ENCODE data around the gene TALDO1. TPM values are rescaled to one million over a fixed set of nuclear protein-coding genes. Genes with fewer than 3 reads are reported as not detected.

Gene TALDO1
- total and polyA plus RNA-seq, 10 of the 15 experiments (the other 5 are each of a cell fraction or from before 2014, with no cell fraction given): 121 to 302 (median 182) TPM

DNA sequence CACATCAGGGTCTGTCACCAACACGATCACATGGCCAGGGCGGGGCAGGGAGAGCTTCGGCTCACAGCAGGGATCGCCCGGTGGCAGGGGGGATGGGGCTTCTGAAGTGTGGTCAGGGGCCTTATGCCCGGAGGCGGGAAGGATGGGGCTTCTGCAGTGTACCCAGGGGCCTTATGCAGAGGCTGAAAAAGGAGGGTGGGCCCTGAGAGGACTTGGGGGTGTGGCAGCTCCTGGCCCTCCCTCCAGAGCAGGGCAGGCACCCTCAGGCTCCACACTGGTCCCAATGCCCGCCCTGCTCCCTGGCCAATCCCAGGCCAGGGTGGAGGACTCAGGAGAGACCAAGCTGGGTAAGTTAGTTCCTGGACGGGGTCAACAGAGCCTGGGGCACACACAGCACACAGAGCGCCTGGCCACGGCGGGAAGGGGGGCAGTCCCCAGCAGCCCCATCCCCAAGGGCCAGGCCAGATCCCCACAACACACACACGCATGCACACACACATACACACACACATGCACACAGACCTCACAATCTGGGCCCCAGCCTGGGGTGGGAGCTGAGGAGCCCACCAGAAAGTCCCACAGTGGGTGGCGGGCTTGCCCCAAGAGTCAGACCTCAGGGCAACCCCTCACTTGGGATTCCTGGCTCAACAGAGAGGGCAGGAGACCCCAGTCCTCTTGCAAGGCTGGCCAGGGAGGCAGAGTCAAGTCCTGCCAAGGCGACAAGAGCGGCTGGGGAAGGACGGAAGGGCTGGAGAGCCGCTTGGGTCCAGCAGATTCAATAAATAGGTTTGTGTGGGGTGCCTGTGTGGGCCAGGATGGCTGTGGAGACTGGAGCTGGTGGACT, 43.7 kb downstream of the TALDO1 start:
- POLR2A ChIA-PET: interaction anchor here (0.9 kb wide), 1 partner anchor 103 kb away, joined by 3 read pairs; no protein-coding TSS in a partner anchor
- Histone ChIP-seq H3K4me1 (ENCODE audit: control insufficient read depth, insufficient read depth, low read length) (peaks cover 14% of the 10 kb centered on the region), H4K20me1 (ENCODE audit: control insufficient read depth, insufficient read depth) (no peaks in the 10 kb centered on the region), H2AFZ (ENCODE audit: control insufficient read depth, low read depth, low read length) (no peak overlapping the region), H3K27me3 (replicated peaks in 1 of 2; ENCODE audit: control insufficient read depth in 2 of 2, insufficient read depth in 2 of 2, low read length in 1 of 2) (no peaks in the 10 kb centered on the region), H3K36me3 (ENCODE audit: control insufficient read depth in 2 of 2, insufficient read depth in 2 of 2, low read length in 1 of 2) (peaks cover 0 to 9% of the 10 kb centered on the region in 2 experiments; a peak in 2 of 4 replicates), H3K9me3 (replicated peaks; ENCODE audit: control insufficient read depth, insufficient read depth, low read length) (no peaks in the 10 kb centered on the region), H3K4me3 (no peak overlapping the region), H3K27ac (ENCODE audit: control insufficient read depth, insufficient read depth) (no peak overlapping the region), H3K9ac (ENCODE audit: control insufficient read depth, insufficient read depth, low read length) (no peak overlapping the region), H3K79me2 (ENCODE audit: control insufficient read depth, insufficient read depth, low read length) (peaks cover 12% of the 10 kb centered on the region), H3K4me2 (ENCODE audit: control insufficient read depth, insufficient read depth) (no peak overlapping the region)
- RAD21 ChIA-PET (ENCODE audit: unreplicated experiment): no interaction called here
- DNase-seq (ENCODE audit: low read depth, low spot score) (no peak), FAIRE-seq (no peak), ATAC-seq (peak; percentile 18; the same call in 1 of the 3 replicates)
- CTCF ChIA-PET: no interaction called here
- WGBS (ENCODE audit: insufficient coverage, insufficient replicate concordance, low lambda C conversion rate, missing lambda C conversion rate): 86% methylated on average over 16 of the region's 18 CpGs
- SMC1A ChIA-PET (ENCODE audit: uncharacterized antibody, unreplicated experiment): no interaction called here
- BruUV-seq (replicated peaks): no TSS peak
- in situ Hi-C loops (cut with MboI) (no loop called here), intact Hi-C loops (cut with micrococcal nuclease; ENCODE audit: unreplicated experiment) (no loop called here)
- TF ChIP-seq NFYA (IDR thresholded peaks at IDR 0.05; ENCODE audit: borderline replicate concordance, low read depth, low read length) (no peak), STAT3 (IDR thresholded peaks at IDR 0.05; ENCODE audit: low read depth, low read length) (no peak), ZNF384 (IDR thresholded peaks at IDR 0.05; ENCODE audit: borderline replicate concordance, low read depth, low read length) (no peak), BMI1 (IDR thresholded peaks at IDR 0.05; ENCODE audit: borderline replicate concordance) (no peak), TARDBP (IDR thresholded peaks at IDR 0.05; ENCODE audit: borderline replicate concordance) (no peak), HDGF (IDR thresholded peaks at IDR 0.05) (no peak), EP300 (IDR thresholded peaks at IDR 0.05; ENCODE audit: borderline replicate concordance in 1 of 2, control insufficient read depth in 1 of 2, low read depth in 2 of 2, low read length in 2 of 2) (no peak), ZNF622 (IDR thresholded peaks at IDR 0.05) (no peak), HDAC2 (IDR thresholded peaks at IDR 0.05) (no peak)
- TF ChIP-seq, protein P1, sequence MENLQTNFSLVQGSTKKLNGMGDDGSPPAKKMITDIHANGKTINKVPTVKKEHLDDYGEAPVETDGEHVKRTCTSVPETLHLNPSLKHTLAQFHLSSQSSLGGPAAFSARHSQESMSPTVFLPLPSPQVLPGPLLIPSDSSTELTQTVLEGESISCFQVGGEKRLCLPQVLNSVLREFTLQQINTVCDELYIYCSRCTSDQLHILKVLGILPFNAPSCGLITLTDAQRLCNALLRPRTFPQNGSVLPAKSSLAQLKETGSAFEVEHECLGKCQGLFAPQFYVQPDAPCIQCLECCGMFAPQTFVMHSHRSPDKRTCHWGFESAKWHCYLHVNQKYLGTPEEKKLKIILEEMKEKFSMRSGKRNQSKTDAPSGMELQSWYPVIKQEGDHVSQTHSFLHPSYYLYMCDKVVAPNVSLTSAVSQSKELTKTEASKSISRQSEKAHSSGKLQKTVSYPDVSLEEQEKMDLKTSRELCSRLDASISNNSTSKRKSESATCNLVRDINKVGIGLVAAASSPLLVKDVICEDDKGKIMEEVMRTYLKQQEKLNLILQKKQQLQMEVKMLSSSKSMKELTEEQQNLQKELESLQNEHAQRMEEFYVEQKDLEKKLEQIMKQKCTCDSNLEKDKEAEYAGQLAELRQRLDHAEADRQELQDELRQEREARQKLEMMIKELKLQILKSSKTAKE (IDR thresholded peaks at IDR 0.05; ENCODE audit: low read depth, poor library complexity, severe bottlenecking): no peak
- TF ChIP-seq, protein P2, sequence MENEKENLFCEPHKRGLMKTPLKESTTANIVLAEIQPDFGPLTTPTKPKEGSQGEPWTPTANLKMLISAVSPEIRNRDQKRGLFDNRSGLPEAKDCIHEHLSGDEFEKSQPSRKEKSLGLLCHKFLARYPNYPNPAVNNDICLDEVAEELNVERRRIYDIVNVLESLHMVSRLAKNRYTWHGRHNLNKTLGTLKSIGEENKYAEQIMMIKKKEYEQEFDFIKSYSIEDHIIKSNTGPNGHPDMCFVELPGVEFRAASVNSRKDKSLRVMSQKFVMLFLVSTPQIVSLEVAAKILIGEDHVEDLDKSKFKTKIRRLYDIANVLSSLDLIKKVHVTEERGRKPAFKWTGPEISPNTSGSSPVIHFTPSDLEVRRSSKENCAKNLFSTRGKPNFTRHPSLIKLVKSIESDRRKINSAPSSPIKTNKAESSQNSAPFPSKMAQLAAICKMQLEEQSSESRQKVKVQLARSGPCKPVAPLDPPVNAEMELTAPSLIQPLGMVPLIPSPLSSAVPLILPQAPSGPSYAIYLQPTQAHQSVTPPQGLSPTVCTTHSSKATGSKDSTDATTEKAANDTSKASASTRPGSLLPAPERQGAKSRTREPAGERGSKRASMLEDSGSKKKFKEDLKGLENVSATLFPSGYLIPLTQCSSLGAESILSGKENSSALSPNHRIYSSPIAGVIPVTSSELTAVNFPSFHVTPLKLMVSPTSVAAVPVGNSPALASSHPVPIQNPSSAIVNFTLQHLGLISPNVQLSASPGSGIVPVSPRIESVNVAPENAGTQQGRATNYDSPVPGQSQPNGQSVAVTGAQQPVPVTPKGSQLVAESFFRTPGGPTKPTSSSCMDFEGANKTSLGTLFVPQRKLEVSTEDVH (IDR thresholded peaks at IDR 0.05; ENCODE audit: low read depth, partially characterized antibody): no peak
- TF ChIP-seq, protein P3, sequence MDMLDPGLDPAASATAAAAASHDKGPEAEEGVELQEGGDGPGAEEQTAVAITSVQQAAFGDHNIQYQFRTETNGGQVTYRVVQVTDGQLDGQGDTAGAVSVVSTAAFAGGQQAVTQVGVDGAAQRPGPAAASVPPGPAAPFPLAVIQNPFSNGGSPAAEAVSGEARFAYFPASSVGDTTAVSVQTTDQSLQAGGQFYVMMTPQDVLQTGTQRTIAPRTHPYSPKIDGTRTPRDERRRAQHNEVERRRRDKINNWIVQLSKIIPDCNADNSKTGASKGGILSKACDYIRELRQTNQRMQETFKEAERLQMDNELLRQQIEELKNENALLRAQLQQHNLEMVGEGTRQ (IDR thresholded peaks at IDR 0.05; ENCODE audit: borderline replicate concordance, low read depth, low read length): no peak

Measured in GM12878 (cell line).